ENCODE results near the gene ARL13B. TPM values are rescaled to one million over a fixed set of nuclear protein-coding genes. Genes with fewer than 3 reads are reported as not detected.

ARL13B gene
- total and polyA plus RNA-seq, 3 experiments from 2014 or later, result 6.5 to 18.0 (median 13.7) TPM

DNA sequence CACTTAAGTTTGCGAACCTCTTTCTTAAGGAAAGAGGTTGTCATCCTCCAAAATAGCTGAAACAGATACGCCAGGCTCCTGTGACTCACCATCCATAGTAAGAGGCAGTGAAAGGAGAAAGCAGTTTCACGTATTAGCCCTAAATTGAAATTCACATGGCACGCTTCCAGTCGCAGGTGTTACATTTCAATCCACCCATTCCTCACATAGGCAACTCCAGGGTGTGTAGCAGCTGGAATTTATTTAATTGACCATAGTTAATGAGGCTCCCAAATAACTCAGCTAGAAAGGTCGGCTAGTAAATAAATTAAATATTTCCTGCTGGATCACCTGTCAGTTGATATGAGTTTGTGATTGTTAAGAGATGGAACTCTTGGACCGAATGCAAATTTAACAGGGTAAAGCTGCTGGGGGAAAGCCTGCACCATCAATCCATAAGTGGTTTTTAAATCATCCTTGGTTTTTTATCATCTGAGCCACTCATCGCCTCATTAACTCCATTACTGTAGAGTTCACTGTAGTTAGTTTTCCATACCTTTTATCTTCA lies 102.5 kb downstream of the ARL13B start:
- POLR2A ChIA-PET, result no interaction called here
- Mint-ChIP-seq H3K4me3 (no peak overlapping the region), H3K27ac (peak overlapping the region in 2 of 8 donors; percentile 17 to 37), H3K27me3 (no peaks in the 10 kb centered on the region), H3K36me3 (peaks cover 0 to 57% (median 10%) of the 10 kb centered on the region in 3 donors), H3K9me3 (no peaks in the 10 kb centered on the region), H3K4me1 (peaks cover 40 to 66% (median 60%) of the 10 kb centered on the region in 3 donors)
- Histone ChIP-seq H3K27me3 (ENCODE audit: insufficient read depth, low read length, poor library complexity, severe bottlenecking) (no peaks in the 10 kb centered on the region), H3K4me1 (ENCODE audit: insufficient read depth, low read length) (peaks cover 18% of the 10 kb centered on the region), H3K27ac (ENCODE audit: low read depth, low read length) (no peak overlapping the region), H3K4me3 (ENCODE audit: low read length) (no peak overlapping the region), H3K36me3 (ENCODE audit: insufficient read depth, low read length) (peaks cover 6% of the 10 kb centered on the region), H3K9me3 (ENCODE audit: low read length) (no peaks in the 10 kb centered on the region)
- DNase-seq, result no peak
- CTCF ChIA-PET, result interaction anchor here (1.2 kb wide), 1 partner anchor 78 kb away, joined by 3 read pairs; no protein-coding TSS in a partner anchor

DNA sequence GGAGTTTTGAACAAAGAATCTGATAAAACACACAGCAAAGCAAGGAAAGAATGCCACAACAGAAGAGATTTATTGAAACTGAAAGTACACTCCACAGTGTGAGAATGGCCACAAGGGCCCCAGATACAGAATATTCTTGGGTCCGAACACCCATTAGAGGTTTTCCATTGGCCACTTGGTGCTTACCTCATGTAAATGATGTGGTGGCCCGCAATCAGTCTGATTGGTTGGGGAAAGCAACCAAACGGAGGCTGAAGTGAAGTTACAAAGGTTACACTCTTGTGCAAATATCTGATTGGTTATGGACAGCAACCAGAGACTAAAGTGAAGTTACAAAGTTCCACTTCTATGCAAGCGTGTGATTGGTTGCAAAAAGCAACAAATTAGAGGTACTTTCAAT lies 103.3 kb downstream of the ARL13B start:
- H3K36me3 ChIP-seq (ENCODE audit: insufficient read depth, low read length), result peaks cover 6% of the 10 kb centered on the region
- Mint-ChIP-seq H3K27ac (peak overlapping the region in 2 of 8 donors; percentile 32 to 60), H3K9me3 (no peaks in the 10 kb centered on the region), H3K36me3 (peaks cover 0 to 59% (median 14%) of the 10 kb centered on the region in 3 donors), H3K4me1 (peaks cover 32 to 58% (median 52%) of the 10 kb centered on the region in 3 donors), H3K27me3 (no peaks in the 10 kb centered on the region), H3K4me3 (peak overlapping the region in 1 of 7 donors; percentile 15)
- CTCF ChIA-PET, result no interaction called here
- DNase-seq, result no peak
- POLR2A ChIA-PET, result no interaction called here
- H3K27ac ChIP-seq (ENCODE audit: low read depth, low read length), result no peak overlapping the region
- no peaks in the 10 kb centered on the region for H3K27me3 ChIP-seq (ENCODE audit: insufficient read depth, low read length, poor library complexity, severe bottlenecking)
- no peak overlapping the region for H3K4me3 ChIP-seq (ENCODE audit: low read length)
- H3K9me3 ChIP-seq (ENCODE audit: low read length), result no peaks in the 10 kb centered on the region
- H3K4me1 ChIP-seq (ENCODE audit: insufficient read depth, low read length), result peaks cover 18% of the 10 kb centered on the region

DNA sequence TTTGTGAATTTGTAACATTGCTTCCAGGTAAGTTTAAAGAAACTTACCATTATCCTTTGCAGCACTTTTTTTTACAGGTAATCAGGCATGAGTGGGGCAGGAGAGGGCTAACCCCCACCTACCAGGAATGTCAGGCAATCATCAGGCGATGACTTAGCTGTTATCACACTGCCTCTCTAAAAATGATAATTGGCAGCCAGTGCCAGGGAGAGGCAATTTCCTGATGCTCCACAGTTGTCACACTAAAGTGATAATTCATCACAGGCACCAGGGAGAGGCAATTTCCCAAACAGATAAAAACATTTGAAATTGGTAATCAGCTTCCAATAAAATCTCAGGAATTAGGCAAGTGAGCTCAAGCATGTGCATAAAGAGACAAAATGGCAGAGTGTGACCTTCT lies 109.2 kb downstream of the ARL13B start:
- Histone ChIP-seq H3K27ac (ENCODE audit: low read depth, low read length) (no peak overlapping the region), H3K9me3 (ENCODE audit: low read length) (no peaks in the 10 kb centered on the region), H3K27me3 (ENCODE audit: insufficient read depth, low read length, poor library complexity, severe bottlenecking) (no peaks in the 10 kb centered on the region), H3K4me1 (ENCODE audit: insufficient read depth, low read length) (no peaks in the 10 kb centered on the region), H3K36me3 (ENCODE audit: insufficient read depth, low read length) (peaks cover 4% of the 10 kb centered on the region), H3K4me3 (ENCODE audit: low read length) (no peak overlapping the region)
- H3K27me3 Mint-ChIP-seq, result no peaks in the 10 kb centered on the region
- no peak overlapping the region for H3K4me3 Mint-ChIP-seq
- POLR2A ChIA-PET, result no interaction called here
- peak overlapping the region in 1 of 8 donors; percentile 10 for H3K27ac Mint-ChIP-seq
- DNase-seq, result no peak
- CTCF ChIA-PET, result no interaction called here
- peaks cover 6 to 78% (median 27%) of the 10 kb centered on the region in 3 donors for H3K36me3 Mint-ChIP-seq
- peaks cover 0 to 5% (median 2%) of the 10 kb centered on the region in 3 donors for H3K4me1 Mint-ChIP-seq
- H3K9me3 Mint-ChIP-seq, result no peaks in the 10 kb centered on the region

DNA sequence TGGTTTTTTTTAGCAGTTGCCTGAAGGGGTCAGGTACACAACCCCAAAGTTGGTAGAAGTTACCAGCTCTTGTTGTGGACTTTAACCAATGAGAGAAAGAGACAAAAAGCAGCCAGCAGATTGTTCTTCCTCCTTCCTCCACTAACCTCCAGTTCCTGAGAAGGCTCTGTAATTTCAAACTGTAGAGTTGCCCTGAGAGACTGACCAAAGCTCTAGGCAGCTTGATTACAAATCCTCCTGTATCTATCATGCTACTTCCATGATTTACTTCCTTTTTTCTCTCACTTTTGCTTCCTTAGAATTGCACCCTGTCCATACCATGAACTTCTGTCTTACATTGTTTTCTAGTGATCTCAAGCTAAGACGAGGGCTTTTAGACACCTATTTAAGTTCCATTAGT lies 112.1 kb downstream of the ARL13B start:
- Histone ChIP-seq H3K27ac (ENCODE audit: low read depth, low read length) (no peak overlapping the region), H3K27me3 (ENCODE audit: insufficient read depth, low read length, poor library complexity, severe bottlenecking) (no peaks in the 10 kb centered on the region), H3K4me1 (ENCODE audit: insufficient read depth, low read length) (no peaks in the 10 kb centered on the region), H3K36me3 (ENCODE audit: insufficient read depth, low read length) (peaks cover 16% of the 10 kb centered on the region), H3K9me3 (ENCODE audit: low read length) (no peaks in the 10 kb centered on the region), H3K4me3 (ENCODE audit: low read length) (no peak overlapping the region)
- H3K36me3 Mint-ChIP-seq, result peaks cover 6 to 81% (median 34%) of the 10 kb centered on the region in 3 donors
- H3K9me3 Mint-ChIP-seq, result no peaks in the 10 kb centered on the region
- no peak for DNase-seq
- peak overlapping the region in 2 of 8 donors; percentile 14 to 73 for H3K27ac Mint-ChIP-seq
- no peak overlapping the region for H3K4me3 Mint-ChIP-seq
- POLR2A ChIA-PET, result no interaction called here
- no peaks in the 10 kb centered on the region for H3K27me3 Mint-ChIP-seq
- CTCF ChIA-PET, result no interaction called here
- peaks cover 0 to 4% (median 0%) of the 10 kb centered on the region in 3 donors for H3K4me1 Mint-ChIP-seq

DNA sequence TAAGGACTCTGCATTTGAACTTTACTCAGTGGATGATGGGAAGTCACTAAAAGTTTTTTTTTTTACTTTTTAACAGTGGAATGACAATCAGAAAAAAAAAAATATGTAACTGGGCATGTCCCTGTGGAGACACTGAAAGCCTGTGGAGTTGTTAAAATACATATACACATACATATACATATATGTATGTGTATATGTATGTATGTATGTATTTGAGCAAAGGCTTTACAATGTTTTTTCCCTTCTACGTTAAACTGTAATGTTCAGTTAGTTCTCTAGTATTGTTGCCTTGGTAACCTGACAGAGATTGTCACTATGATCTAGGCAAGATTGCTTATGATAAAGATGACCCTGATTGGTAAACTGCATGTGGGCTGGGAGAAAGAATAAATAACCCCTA lies 113.2 kb downstream of the ARL13B start:
- Histone ChIP-seq H3K36me3 (ENCODE audit: insufficient read depth, low read length) (peaks cover 17% of the 10 kb centered on the region), H3K4me1 (ENCODE audit: insufficient read depth, low read length) (no peaks in the 10 kb centered on the region), H3K27ac (ENCODE audit: low read depth, low read length) (no peak overlapping the region), H3K4me3 (ENCODE audit: low read length) (no peak overlapping the region), H3K9me3 (ENCODE audit: low read length) (no peaks in the 10 kb centered on the region), H3K27me3 (ENCODE audit: insufficient read depth, low read length, poor library complexity, severe bottlenecking) (no peaks in the 10 kb centered on the region)
- POLR2A ChIA-PET, result no interaction called here
- DNase-seq, result no peak
- Mint-ChIP-seq H3K9me3 (no peaks in the 10 kb centered on the region), H3K27ac (peak overlapping the region in 2 of 8 donors; percentile 32 to 48), H3K4me3 (no peak overlapping the region), H3K27me3 (no peaks in the 10 kb centered on the region), H3K4me1 (no peaks in the 10 kb centered on the region), H3K36me3 (peaks cover 14 to 81% (median 34%) of the 10 kb centered on the region in 3 donors)
- CTCF ChIA-PET, result no interaction called here

DNA sequence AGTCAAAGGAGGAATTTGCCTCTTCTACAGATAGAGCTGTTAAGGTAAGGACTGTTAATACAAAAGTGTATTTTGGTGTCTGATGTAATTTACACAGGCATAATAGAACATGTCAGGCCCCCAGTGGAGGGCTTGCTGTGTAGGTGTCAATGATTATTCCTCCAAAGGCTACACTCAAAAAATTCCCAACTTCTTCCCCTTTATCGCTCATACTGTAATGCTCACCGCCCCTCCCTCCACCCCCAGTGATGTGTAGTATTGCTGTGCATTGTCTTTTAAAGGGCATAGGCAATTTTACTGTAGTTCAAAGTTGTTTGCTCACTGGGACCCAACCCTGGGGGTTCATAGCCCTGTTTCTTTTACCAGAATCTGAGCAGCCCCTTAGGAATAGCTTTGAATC lies 115.2 kb downstream of the ARL13B start:
- no peaks in the 10 kb centered on the region for H3K9me3 ChIP-seq (ENCODE audit: low read length)
- no peaks in the 10 kb centered on the region for H3K9me3 Mint-ChIP-seq
- no peak for DNase-seq
- no peak overlapping the region for H3K4me3 Mint-ChIP-seq
- no peak overlapping the region for H3K27ac ChIP-seq (ENCODE audit: low read depth, low read length)
- no peaks in the 10 kb centered on the region for H3K27me3 ChIP-seq (ENCODE audit: insufficient read depth, low read length, poor library complexity, severe bottlenecking)
- H3K4me1 ChIP-seq (ENCODE audit: insufficient read depth, low read length), result no peaks in the 10 kb centered on the region
- peaks cover 8 to 81% (median 42%) of the 10 kb centered on the region in 3 donors for H3K36me3 Mint-ChIP-seq
- peaks cover 0 to 4% (median 0%) of the 10 kb centered on the region in 3 donors for H3K4me1 Mint-ChIP-seq
- peaks cover 35% of the 10 kb centered on the region for H3K36me3 ChIP-seq (ENCODE audit: insufficient read depth, low read length)
- no peak overlapping the region for H3K4me3 ChIP-seq (ENCODE audit: low read length)
- H3K27ac Mint-ChIP-seq, result peak overlapping the region in 2 of 8 donors; percentile 17 to 27
- CTCF ChIA-PET, result interaction anchor here (1.6 kb wide), 1 partner anchor 32 kb away, joined by 3 read pairs; the partner anchor contains the start of genes DHFR2 and NSUN3
- POLR2A ChIA-PET, result no interaction called here
- H3K27me3 Mint-ChIP-seq, result no peaks in the 10 kb centered on the region

DNA sequence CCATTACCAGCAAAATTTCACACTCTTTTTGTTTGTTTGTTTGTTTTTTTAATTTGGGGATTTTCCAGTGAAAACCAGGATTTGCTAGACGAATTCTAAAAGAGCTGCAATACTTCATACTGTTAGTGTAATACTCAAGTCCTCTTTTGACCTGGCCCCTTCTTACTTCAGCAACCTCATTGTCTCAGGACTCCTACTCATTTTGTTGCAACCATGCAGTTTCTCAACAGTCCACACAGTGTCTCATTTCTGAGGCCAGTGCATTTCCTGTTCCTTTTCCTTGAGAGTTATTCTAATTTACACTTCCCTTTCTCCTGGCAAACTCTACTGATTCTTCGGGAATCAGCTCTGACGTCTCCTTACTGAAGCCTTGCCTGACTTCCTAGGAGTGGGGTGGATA lies 118.5 kb downstream of the ARL13B start:
- Histone ChIP-seq H3K36me3 (ENCODE audit: insufficient read depth, low read length) (peaks cover 35% of the 10 kb centered on the region), H3K27me3 (ENCODE audit: insufficient read depth, low read length, poor library complexity, severe bottlenecking) (no peaks in the 10 kb centered on the region), H3K9me3 (ENCODE audit: low read length) (no peaks in the 10 kb centered on the region), H3K4me1 (ENCODE audit: insufficient read depth, low read length) (no peaks in the 10 kb centered on the region), H3K4me3 (ENCODE audit: low read length) (no peak overlapping the region), H3K27ac (ENCODE audit: low read depth, low read length) (no peak overlapping the region)
- no peaks in the 10 kb centered on the region for H3K27me3 Mint-ChIP-seq
- no peaks in the 10 kb centered on the region for H3K9me3 Mint-ChIP-seq
- H3K36me3 Mint-ChIP-seq, result peaks cover 8 to 75% (median 28%) of the 10 kb centered on the region in 3 donors
- CTCF ChIA-PET, result no interaction called here
- no peak overlapping the region for H3K4me3 Mint-ChIP-seq
- POLR2A ChIA-PET, result no interaction called here
- DNase-seq, result no peak
- peaks cover 0 to 4% (median 0%) of the 10 kb centered on the region in 3 donors for H3K4me1 Mint-ChIP-seq
- peak overlapping the region in 2 of 8 donors; percentile 1 to 55 for H3K27ac Mint-ChIP-seq

DNA sequence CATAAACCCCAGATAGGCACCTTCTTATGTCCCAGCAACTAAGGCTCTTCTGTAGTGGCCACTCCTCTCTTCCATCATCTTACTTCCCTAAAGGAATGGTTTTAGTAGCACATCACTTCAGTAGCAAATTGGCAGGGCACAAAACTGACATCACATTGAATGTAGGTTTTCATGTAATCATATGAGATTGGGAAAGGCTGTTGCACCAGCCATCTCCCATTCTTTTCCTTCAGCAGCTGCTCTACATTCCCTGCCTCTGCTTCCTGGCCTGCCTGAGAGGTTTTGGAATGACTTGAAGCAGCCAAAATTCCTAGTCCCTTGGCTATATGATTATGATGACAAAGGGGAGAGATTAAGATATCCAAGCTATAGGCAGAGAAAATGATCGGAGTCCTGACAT lies 119.4 kb downstream of the ARL13B start:
- H3K4me1 Mint-ChIP-seq, result peaks cover 0 to 4% (median 0%) of the 10 kb centered on the region in 3 donors
- peaks cover 40% of the 10 kb centered on the region for H3K36me3 ChIP-seq (ENCODE audit: insufficient read depth, low read length)
- ChIA-PET POLR2A (no interaction called here), CTCF (no interaction called here)
- no peaks in the 10 kb centered on the region for H3K27me3 Mint-ChIP-seq
- H3K27ac Mint-ChIP-seq, result peak overlapping the region in 2 of 8 donors; percentile 34 to 59
- no peaks in the 10 kb centered on the region for H3K4me1 ChIP-seq (ENCODE audit: insufficient read depth, low read length)
- H3K4me3 Mint-ChIP-seq, result no peak overlapping the region
- no peak overlapping the region for H3K4me3 ChIP-seq (ENCODE audit: low read length)
- peaks cover 8 to 74% (median 24%) of the 10 kb centered on the region in 3 donors for H3K36me3 Mint-ChIP-seq
- no peaks in the 10 kb centered on the region for H3K27me3 ChIP-seq (ENCODE audit: insufficient read depth, low read length, poor library complexity, severe bottlenecking)
- H3K9me3 Mint-ChIP-seq, result no peaks in the 10 kb centered on the region
- H3K27ac ChIP-seq (ENCODE audit: low read depth, low read length), result no peak overlapping the region
- no peak for DNase-seq
- no peaks in the 10 kb centered on the region for H3K9me3 ChIP-seq (ENCODE audit: low read length)

All from CD8-positive, alpha-beta memory T cell (primary cell).